Activated CD8-positive, alpha-beta memory T cell treated with anti-CD3 and anti-CD28 coated beads, Interleukin-2, amount 10 ng/mL, durations not matched to agents 7 days and 5 days (primary cell): ENCODE data around the gene IRF2. TPM values are rescaled to one million over a fixed set of nuclear protein-coding genes. Genes with fewer than 3 reads are reported as not detected.

Experiments used
- ATAC-seq: fragments of 150-1000 bp; cut with Tn5 transposase; one replicate; pipeline ENCODE4 v1.10.0; 2021; ENCODE audit warnings: moderate library complexity
- CTCF ChIA-PET: fragments of 350-600 bp; sonication (Branson Sonifier 250); formaldehyde crosslinking; loops from one replicate; lab custom pipeline; 2021; ENCODE audit warnings: antibody characterized with exemption; lab: Charles Lee
- DNase-seq: peaks from one replicate; pipeline ENCODE4 v3.0.0-alpha.2; 2020
- H3K27ac Mint-ChIP-seq: one replicate; pipeline ENCODE4 v1.8.0; 2021; ENCODE audit warnings: mild to moderate bottlenecking, mixed read lengths
- H3K27me3 Mint-ChIP-seq: one replicate; pipeline ENCODE4 v1.8.0; 2021; ENCODE audit warnings: mixed read lengths
- H3K36me3 Mint-ChIP-seq: one replicate; pipeline ENCODE4 v1.8.0; 2021; ENCODE audit warnings: mild to moderate bottlenecking, mixed read lengths
- H3K4me1 Mint-ChIP-seq: one replicate; pipeline ENCODE4 v1.8.0; 2021; ENCODE audit warnings: mixed read lengths
- H3K4me3 Mint-ChIP-seq: one replicate; pipeline ENCODE4 v1.8.0; 2021; ENCODE audit warnings: mild to moderate bottlenecking, moderate library complexity, mixed read lengths
- H3K9me3 Mint-ChIP-seq: one replicate; pipeline ENCODE4 v1.8.0; 2022; ENCODE audit warnings: low read depth, mixed read lengths
- total RNA-seq, 2 experiments: library from RNA; stranded (reverse); gene quantifications; one replicate each; pipeline ENCODE4 v1.2.3, GENCODE V29; 2021

The IRF2 gene
- total RNA-seq, 2 experiments from 2014 or later = 81.6 to 112 TPM

DNA sequence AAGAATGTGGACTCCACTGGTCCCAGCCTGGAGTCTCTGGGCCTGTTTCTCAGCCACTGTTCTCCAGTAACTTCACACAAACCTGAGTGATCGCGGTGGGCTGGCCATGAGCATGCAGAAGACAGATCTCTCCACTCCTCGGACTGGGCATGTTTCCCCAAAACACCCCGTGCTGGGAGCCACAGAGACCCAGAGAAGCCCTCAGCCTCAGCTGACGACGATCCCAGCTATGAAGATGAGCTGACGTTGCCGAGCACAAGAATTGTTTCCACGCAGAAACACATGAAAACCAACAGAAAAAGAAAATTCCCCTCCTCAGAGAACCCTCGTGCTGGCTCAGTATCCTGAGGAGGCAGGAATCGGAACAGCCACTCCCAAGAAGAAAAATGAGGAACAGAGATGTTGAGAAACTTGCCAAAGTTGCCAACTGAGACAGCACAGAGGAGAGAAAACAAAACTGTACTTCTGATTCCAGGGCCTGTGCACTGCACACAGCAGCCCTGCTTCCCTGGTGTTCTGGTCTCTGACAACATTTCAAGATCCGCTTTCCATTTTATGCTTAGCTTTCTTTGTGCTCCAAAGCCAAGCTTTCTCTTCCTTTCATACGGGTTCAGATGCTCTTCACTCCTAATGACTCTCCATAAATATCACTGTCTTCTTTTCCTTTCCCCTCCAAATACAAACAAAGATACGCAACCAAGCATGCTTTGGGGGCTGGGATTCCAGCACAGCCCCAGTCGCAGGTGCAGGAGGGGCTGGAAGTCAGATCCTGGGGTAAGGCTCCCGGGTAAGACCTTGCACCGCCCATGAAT, 81.4 kb downstream of the IRF2 start:
- ATAC-seq = no peak
- no peaks in the 10 kb centered on the region for H3K9me3 Mint-ChIP-seq
- no peaks in the 10 kb centered on the region for H3K27me3 Mint-ChIP-seq
- no peak for DNase-seq
- CTCF ChIA-PET = no interaction called here
- peaks cover 33% of the 10 kb centered on the region for H3K4me1 Mint-ChIP-seq
- peaks cover 87% of the 10 kb centered on the region for H3K36me3 Mint-ChIP-seq
- H3K4me3 Mint-ChIP-seq = no peak overlapping the region
- H3K27ac Mint-ChIP-seq = peak overlapping the region; percentile 41

DNA sequence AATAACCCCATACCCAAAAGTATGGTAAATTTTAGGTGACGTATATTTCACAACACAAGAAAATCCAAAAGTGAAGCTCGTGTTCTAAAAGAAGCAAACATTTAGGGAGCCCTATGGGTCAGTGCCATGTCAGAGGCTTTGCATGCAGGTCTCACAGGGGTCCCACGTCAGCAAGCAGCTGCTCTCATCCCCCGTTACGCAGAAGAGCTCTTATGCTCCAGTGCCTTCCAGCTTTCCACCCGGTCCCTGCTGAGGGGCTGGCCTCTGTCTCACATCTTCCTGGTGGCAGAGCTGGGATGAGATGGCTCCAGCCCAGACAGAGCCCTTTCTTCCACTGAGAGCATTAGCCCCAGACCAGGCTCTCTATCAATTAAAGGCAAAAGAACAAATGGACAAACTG, 82.0 kb downstream of the IRF2 start:
- Mint-ChIP-seq H3K27me3 (no peaks in the 10 kb centered on the region), H3K36me3 (peaks cover 89% of the 10 kb centered on the region), H3K4me3 (no peak overlapping the region), H3K4me1 (peaks cover 28% of the 10 kb centered on the region), H3K27ac (no peak overlapping the region), H3K9me3 (no peaks in the 10 kb centered on the region)
- CTCF ChIA-PET = no interaction called here
- no peak for ATAC-seq
- no peak for DNase-seq

DNA sequence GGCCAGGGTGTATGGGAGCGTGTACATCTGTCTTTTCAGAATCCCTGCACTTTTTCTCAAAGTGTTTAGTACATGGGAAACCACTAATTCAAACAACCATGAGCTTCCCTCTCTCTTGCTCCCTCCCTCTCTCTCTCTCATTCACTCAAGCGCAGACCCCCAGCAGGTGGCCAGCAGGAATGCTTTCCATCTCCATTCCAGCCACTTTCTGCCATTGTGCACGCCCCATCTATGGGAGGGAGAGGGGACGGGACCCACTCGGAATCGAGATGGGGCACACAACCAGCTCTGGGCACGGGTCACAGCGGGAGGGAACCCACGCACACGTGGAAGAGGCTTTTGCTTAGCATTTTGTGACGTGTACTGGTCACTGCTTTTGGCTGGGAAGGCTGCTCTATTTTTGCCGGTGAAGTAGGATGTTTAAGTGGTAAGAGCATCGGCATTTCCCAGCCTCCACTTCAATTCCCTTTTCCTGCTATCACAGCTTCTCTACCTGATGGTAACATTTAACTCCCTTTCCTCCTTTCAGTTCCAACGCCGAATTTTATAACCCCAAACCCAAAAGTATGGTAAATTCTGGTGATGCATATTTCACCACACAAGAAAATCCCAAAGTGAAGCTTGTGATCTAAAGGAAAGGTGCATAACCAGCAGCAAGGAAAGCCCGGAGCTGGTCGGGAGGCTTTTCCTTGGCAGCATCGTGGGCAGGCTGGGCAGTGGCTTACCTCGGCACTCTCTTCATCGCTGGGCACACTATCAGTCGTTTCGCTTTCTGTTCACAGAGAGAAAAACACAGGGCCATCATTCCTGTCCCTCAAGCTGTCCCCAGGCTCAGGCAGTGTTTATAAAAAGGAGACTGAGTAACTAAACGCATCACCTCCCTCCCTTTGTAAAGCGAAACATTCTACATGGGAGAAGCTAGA, 84.1 kb downstream of the IRF2 start:
- CTCF ChIA-PET = interaction anchor here (1.2 to 1.6 kb wide), 3 partner anchors 14 to 126 kb away, joined by 3 to 4 read pairs (median 4); no protein-coding TSS in a partner anchor
- Mint-ChIP-seq H3K9me3 (no peaks in the 10 kb centered on the region), H3K27me3 (no peaks in the 10 kb centered on the region), H3K36me3 (peaks cover 93% of the 10 kb centered on the region), H3K4me1 (peaks cover 23% of the 10 kb centered on the region), H3K27ac (peak overlapping the region; percentile 48), H3K4me3 (no peak overlapping the region)
- ATAC-seq (no peak), DNase-seq (no peak)

DNA sequence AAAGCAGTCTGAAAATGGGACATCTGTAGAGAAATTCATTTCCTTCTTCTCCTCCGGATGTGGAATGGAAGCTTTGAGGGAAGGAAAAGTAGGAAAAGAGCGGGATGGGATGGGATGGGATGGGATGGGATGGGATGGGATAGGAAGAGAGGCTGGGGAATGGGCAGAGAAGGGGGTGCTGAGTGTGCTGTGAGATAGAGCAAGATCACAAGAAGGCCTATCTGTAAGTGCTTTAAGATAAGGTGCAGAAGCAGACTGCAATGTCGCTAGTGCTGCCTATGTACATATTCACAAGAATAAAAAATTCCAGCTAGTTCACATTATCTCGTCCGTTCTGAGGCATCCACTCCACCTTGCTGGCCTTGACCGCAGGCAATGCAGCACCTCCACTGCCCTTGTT, 86.2 kb downstream of the IRF2 start:
- CTCF ChIA-PET = no interaction called here

DNA sequence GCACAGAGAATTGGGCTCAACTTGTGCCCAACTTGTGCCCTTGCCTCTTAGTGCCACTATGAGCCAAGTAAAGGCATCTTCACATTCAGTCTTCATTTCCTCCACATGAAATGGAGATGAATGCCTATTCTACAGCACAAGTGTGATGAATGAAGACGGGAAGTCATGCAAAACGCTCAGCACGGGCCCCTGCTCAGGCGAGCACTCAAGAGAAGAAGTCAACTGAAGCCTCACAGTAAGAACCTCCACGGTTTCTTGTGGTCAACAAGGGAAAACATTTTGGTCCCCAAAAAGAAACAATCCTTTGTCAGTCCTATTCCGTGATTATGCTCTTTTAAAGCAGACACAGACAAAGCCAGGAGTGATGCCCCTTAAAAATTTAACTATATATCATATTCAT, 87.0 kb downstream of the IRF2 start:
- Mint-ChIP-seq H3K27me3 (no peaks in the 10 kb centered on the region), H3K4me3 (no peak overlapping the region), H3K36me3 (peaks cover 72% of the 10 kb centered on the region), H3K9me3 (no peaks in the 10 kb centered on the region), H3K4me1 (peaks cover 41% of the 10 kb centered on the region), H3K27ac (peak overlapping the region; percentile 28)
- CTCF ChIA-PET = no interaction called here
- DNase-seq = no peak
- no peak for ATAC-seq

More for the DNA sequence above, 86.2 kb downstream of the IRF2 start:
- ATAC-seq (no peak), DNase-seq (no peak)
- Mint-ChIP-seq H3K27me3 (no peaks in the 10 kb centered on the region), H3K36me3 (peaks cover 76% of the 10 kb centered on the region), H3K9me3 (no peaks in the 10 kb centered on the region), H3K4me1 (peaks cover 34% of the 10 kb centered on the region), H3K4me3 (no peak overlapping the region), H3K27ac (no peak overlapping the region)

DNA sequence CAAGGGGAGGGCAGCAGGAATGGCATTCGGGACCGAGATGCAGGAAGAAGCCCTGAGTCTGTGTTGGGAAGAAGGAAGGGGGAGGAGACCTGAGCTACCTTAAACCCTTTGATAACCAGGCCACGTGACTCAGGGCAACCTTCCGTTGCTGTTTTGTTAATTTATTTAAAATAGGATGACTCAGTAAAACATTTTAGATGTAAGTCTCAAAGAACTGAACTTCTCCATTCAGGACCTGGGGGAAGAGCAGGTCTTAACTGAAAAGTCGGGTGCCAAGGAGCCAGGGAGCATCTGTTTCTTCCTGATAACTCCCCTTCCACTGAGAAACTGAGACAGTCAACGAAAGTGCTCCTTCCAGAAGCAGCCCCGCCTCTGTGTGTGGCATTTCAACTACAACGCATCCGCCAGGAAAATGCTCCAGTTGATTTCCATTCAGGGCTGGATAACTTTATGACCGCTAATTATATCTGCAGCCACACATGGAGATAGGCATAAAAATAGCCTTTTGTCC, 88.0 kb downstream of the IRF2 start:
- DNase-seq (no peak), ATAC-seq (no peak)
- Mint-ChIP-seq H3K36me3 (peaks cover 70% of the 10 kb centered on the region), H3K27me3 (no peaks in the 10 kb centered on the region), H3K9me3 (no peaks in the 10 kb centered on the region), H3K4me1 (peaks cover 52% of the 10 kb centered on the region), H3K27ac (no peak overlapping the region), H3K4me3 (no peak overlapping the region)
- CTCF ChIA-PET = no interaction called here

DNA sequence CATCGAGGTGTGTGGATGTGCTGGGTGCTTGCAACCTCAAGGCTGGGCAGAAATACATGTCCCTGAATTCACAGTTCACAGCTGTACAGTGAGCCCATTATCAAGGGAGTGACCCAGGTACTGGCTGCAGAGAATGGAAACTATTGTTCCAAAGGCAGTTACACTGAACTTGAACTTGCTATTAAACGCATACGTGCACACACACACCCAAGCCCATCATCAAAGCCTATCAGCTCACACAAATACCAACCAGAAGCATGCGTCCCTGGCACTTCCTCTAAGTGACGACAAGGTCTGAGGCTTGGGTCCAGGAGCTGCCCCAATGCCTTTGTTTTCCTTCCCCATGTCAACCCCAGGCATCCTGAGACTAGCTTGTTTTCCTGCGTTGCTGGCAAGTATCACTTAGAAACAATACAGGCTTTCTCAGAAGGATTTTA, 88.6 kb downstream of the IRF2 start:
- Mint-ChIP-seq H3K4me1 (peaks cover 48% of the 10 kb centered on the region), H3K36me3 (peaks cover 71% of the 10 kb centered on the region), H3K4me3 (no peak overlapping the region), H3K27ac (no peak overlapping the region), H3K9me3 (no peaks in the 10 kb centered on the region), H3K27me3 (no peaks in the 10 kb centered on the region)
- no peak for DNase-seq
- no peak for ATAC-seq
- CTCF ChIA-PET = no interaction called here

DNA sequence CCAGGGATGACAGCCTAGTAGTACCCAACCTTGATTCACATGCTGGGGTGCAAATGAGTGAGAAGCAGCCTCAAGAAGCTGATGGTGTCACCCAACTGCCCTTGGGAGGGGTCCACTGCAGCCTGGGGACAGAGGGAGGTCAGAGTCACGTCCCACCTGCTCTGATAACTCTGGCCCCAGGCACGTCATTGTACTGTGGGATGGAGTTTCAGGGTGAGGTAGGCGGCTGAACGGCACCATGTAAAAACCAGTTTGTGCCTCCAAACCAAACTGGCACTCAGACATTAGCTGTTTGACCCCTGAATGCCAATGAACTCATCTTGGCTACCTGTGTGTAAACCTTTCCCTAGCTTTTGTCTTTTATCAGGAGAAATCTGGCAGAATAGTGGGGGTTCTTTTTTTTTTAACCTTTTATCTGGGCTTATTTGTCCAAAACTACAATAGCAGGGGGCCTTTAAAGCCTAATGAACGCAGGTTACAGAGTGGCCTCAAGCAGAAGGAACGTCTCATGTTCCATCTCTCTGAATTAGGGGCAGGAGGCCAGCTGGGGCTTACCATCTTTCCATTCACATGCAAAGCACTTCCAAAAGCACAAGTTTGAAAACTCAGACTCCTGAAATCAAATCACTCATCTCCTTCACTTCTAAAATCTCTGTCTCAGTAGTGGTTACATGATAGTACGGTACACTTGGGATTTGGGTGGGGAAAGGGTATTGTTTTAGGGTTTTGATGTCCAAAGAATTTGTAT, 89.4 kb downstream of the IRF2 start:
- H3K9me3 Mint-ChIP-seq = peaks cover 3% of the 10 kb centered on the region
- peaks cover 48% of the 10 kb centered on the region for H3K4me1 Mint-ChIP-seq
- no peaks in the 10 kb centered on the region for H3K27me3 Mint-ChIP-seq
- peaks cover 72% of the 10 kb centered on the region for H3K36me3 Mint-ChIP-seq
- H3K4me3 Mint-ChIP-seq = no peak overlapping the region
- no peak for DNase-seq
- ATAC-seq = no peak
- CTCF ChIA-PET = interaction anchor here (0.6 to 0.9 kb wide), 2 partner anchors 121 to 839 kb away, joined by 3 read pairs; no protein-coding TSS in a partner anchor
- peak overlapping the region; percentile 82 for H3K27ac Mint-ChIP-seq

DNA sequence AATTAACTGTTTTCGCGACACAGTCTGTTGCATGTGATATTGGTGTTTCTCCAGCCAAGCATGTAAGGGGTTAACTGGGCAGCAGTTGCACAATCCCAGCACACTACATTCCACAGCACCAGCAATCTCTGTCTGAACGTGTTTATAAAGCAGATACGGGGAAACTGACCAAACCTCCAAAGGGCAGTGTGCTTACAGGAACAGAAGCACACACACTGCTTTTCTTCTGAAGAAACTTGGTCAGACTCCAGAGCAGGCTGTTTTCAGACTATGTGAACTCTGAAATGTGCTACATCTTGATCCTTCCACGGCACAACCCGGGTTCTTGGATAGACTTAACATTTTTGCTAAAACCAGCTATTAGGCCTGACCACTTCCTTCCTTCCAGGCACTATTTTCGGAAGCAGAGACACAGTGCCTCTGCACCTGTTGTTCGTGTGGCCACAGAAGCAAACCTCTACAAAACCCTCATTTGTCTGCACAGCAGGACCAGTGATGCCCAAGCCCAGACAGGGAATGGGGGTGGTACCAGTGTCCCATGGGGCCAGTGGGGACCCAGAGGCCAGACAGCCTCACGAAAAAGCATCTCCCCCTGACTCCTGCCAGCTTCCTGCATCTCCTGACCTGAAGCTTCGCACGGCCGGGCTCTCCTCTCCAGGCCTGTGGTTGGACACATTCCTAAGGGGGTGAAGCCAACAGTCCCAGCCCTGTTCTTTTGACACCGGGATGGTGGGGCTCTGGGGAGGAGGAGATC, 90.1 kb downstream of the IRF2 start:
- Mint-ChIP-seq H3K4me1 (peaks cover 48% of the 10 kb centered on the region), H3K36me3 (peaks cover 68% of the 10 kb centered on the region), H3K9me3 (peaks cover 3% of the 10 kb centered on the region), H3K27ac (peak overlapping the region; percentile 82), H3K27me3 (no peaks in the 10 kb centered on the region), H3K4me3 (peak overlapping the region; percentile 50)
- ATAC-seq (peak; percentile 74), DNase-seq (peak; percentile 72)
- CTCF ChIA-PET = interaction anchor here (0.6 to 0.9 kb wide), 3 partner anchors 101 to 838 kb away, joined by 3 to 4 read pairs (median 3); no protein-coding TSS in a partner anchor

DNA sequence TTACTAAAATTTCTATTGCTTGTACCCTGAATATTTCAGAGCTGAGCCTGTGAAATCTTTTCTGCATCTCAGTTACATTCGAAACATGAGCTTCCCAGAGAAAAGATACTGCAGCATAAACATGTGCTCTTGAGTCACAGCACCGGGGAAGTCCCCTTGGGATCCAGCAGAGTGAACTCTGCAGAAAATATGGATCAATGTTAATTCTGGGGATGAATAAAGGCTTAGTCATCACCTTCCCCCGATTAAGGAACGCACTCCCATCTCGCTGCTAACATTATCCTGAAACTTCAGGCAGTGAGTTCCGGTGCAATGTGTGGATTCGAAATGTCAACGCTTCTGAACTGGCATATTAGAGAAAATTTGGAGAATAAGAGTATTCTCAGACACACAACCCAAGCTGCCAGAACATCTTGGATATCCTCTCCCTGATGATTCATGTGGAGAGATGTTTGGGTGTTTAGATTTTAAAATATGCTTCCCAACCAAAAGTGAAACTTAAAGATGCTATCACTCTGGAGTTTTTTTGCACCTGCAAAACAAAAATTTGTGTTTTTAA, 90.8 kb downstream of the IRF2 start:
- DNase-seq = no peak
- Mint-ChIP-seq H3K9me3 (peaks cover 3% of the 10 kb centered on the region), H3K27ac (peak overlapping the region; percentile 82), H3K4me1 (peaks cover 52% of the 10 kb centered on the region), H3K4me3 (peak overlapping the region; percentile 50), H3K27me3 (no peaks in the 10 kb centered on the region), H3K36me3 (peaks cover 64% of the 10 kb centered on the region)
- no peak for ATAC-seq
- CTCF ChIA-PET = interaction anchor here (0.7 to 1.2 kb wide), 2 partner anchors 101 to 120 kb away, joined by 4 to 5 read pairs; no protein-coding TSS in a partner anchor

DNA sequence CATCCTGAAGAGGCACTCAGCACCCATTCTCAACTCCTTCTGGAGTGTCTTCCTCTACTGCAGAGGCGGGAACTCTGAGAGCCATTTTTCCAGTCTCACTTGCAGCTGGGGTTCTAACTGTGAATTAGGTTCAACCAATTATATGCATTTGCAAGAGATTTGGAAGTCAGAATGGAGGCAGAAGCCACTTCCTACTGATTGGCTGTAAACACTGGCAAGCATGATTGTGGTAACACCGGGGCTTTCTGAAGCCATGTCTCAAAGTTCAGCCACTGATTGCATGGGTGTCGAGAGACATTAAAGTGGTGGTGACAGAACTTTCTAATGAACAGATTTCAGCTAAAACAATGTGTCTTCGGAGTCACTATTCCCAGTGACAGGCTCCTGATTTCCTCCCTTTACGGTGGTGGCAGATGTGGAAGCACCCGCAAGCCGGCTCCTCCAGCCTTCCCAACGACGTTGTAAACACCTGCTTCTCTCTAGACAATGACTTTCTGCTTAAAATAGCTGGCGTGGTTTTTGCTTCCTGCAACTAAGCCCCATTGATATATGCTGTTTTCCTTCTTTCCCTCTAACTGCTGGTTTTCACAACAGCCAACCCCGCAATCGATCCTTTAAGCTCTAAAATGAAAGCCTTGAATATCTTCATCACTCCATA, 92.0 kb downstream of the IRF2 start:
- ATAC-seq (peak; percentile 37), DNase-seq (peak; percentile 44)
- Mint-ChIP-seq H3K9me3 (peaks cover 3% of the 10 kb centered on the region), H3K4me1 (peaks cover 52% of the 10 kb centered on the region), H3K36me3 (peaks cover 59% of the 10 kb centered on the region), H3K4me3 (peak overlapping the region; percentile 35), H3K27me3 (no peaks in the 10 kb centered on the region), H3K27ac (peak overlapping the region; percentile 56)
- CTCF ChIA-PET = interaction anchor here (0.8 to 1.8 kb wide), 6 partner anchors 16 to 153 kb away, joined by 3 to 5 read pairs (median 4); no protein-coding TSS in a partner anchor
